Gastroesophageal sphincter (tissue), 4 donors: ENCODE results near the gene LAMC2. TPM values are rescaled to one million over a fixed set of nuclear protein-coding genes. Genes with fewer than 3 reads are reported as not detected.

ENCODE experiments used
- ATAC-seq: fragments of 150-250 bp; one replicate; pipeline ENCODE4 v1.9.1; 2016; ENCODE audit warnings: mild to moderate bottlenecking, moderate library complexity
- H3K27ac ChIP-seq, 4 donors: fragments of 200-600 bp; sonication (generic) in 3 of 4; 1 replicate in 3 of 4; 2 replicates in 1 of 4; pipeline ENCODE4 v1.5.1; 2016 to 2019
- H3K27me3 ChIP-seq: fragments of 200-600 bp; sonication (generic); one replicate; pipeline ENCODE4 v1.5.1; 2019
- H3K36me3 ChIP-seq, 2 donors: fragments of 200-600 bp; sonication (generic); one replicate each; pipeline ENCODE4 v1.5.1; 2019; ENCODE audit warnings: control low read depth in 1 of 2
- H3K4me1 ChIP-seq, 3 donors: fragments of 200-600 bp; sonication (generic); 1 replicate in 2 of 3; 2 replicates in 1 of 3; pipeline ENCODE4 v1.5.1; 2016 to 2019; ENCODE audit warnings: control low read depth in 2 of 3
- H3K4me3 ChIP-seq, 2 donors: fragments of 200-600 bp; sonication (generic); one replicate each; pipeline ENCODE4 v1.5.1; 2019; ENCODE audit warnings: mild to moderate bottlenecking in 1 of 2, moderate library complexity in 1 of 2
- H3K9me3 ChIP-seq, 3 donors: fragments of 200-600 bp; sonication (generic); one replicate each; pipeline ENCODE4 v1.5.1; 2017 to 2019; ENCODE audit warnings: control low read depth in 2 of 3
- EP300 ChIP-seq: sonication (generic); formaldehyde crosslinking; IDR thresholded peaks from one replicate; pipeline ENCODE4 v1.6.1; 2017; ENCODE audit warnings: antibody characterized with exemption, mild to moderate bottlenecking
- POLR2A ChIP-seq, 2 donors: fragments of 450-650 bp; IDR thresholded peaks; one replicate each; pipeline ENCODE4 v1.6.1; 2017; ENCODE audit warnings: antibody characterized with exemption in 2 of 2, mild to moderate bottlenecking in 2 of 2, moderate library complexity in 1 of 2
- POLR2AphosphoS5 ChIP-seq: sonication (generic); formaldehyde crosslinking; IDR thresholded peaks from one replicate; pipeline ENCODE4 v1.6.1; 2017; ENCODE audit warnings: antibody characterized with exemption
- WGBS, 2 donors: methylation state at CpG; one replicate each; pipeline ENCODE4 v1.1.5; 2018; ENCODE audit warnings: low coverage in 1 of 2; 5-methylcytosine and 5-hydroxymethylcytosine counted together
- total RNA-seq, 4 donors: library from RNA; depleted of rRNA; stranded (reverse); fragments of >200 nt; gene quantifications; one replicate each; pipeline ENCODE4 v1.1.0, GENCODE V29; 2016
- TF ChIP-seq, protein P1 (sequence below), 4 experiments: fragments of 200-600 bp in 2 of 4; fragments of 450-650 bp in 2 of 4; sonication (generic) in 1 of 4; IDR thresholded peaks; one replicate each; pipeline ENCODE4 v1.5.1; 2017 to 2019; ENCODE audit warnings: antibody characterized with exemption in 4 of 4, mild to moderate bottlenecking in 2 of 4, moderate library complexity in 2 of 4

LAMC2 gene
- total RNA-seq, 4 donors from 2014 or later = 10.2 to 43.4 (median 18.4) TPM

DNA sequence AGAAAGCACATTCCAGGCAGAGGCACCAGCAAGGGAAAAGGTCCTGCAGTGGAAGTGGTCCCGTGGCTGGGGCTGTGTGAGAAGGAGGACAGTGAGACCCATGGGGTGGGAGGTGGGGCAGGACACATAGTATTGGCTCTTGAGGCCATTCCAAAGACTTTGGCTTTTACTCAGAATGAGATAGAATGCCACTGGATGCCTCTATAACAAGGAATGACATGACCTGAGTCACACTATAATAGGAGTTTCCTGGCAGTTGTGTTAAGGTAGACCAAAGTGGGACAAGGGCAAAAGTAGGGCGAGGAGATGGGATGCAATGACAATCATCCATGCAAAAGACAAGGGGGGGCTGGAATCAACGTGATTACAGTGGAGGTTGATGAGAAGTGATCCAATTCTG lies 24.7 kb upstream of the LAMC2 start:
- Histone ChIP-seq H3K9me3 (no peaks in the 10 kb centered on the region), H3K36me3 (no peaks in the 10 kb centered on the region), H3K27me3 (no peaks in the 10 kb centered on the region), H3K4me3 (no peak overlapping the region), H3K4me1 (no peaks in the 10 kb centered on the region), H3K27ac (no peak overlapping the region)
- ATAC-seq = no peak
- WGBS, 2 donors = 66 to 86% methylated on average over 3 of the region's 3 CpGs
- TF ChIP-seq POLR2A (IDR thresholded peaks at IDR 0.05) = no peak
- TF ChIP-seq, protein P1, sequence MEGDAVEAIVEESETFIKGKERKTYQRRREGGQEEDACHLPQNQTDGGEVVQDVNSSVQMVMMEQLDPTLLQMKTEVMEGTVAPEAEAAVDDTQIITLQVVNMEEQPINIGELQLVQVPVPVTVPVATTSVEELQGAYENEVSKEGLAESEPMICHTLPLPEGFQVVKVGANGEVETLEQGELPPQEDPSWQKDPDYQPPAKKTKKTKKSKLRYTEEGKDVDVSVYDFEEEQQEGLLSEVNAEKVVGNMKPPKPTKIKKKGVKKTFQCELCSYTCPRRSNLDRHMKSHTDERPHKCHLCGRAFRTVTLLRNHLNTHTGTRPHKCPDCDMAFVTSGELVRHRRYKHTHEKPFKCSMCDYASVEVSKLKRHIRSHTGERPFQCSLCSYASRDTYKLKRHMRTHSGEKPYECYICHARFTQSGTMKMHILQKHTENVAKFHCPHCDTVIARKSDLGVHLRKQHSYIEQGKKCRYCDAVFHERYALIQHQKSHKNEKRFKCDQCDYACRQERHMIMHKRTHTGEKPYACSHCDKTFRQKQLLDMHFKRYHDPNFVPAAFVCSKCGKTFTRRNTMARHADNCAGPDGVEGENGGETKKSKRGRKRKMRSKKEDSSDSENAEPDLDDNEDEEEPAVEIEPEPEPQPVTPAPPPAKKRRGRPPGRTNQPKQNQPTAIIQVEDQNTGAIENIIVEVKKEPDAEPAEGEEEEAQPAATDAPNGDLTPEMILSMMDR (IDR thresholded peaks at IDR 0.05) = no peak
- no peak for TF ChIP-seq POLR2AphosphoS5
- TF ChIP-seq EP300 = no peak

DNA sequence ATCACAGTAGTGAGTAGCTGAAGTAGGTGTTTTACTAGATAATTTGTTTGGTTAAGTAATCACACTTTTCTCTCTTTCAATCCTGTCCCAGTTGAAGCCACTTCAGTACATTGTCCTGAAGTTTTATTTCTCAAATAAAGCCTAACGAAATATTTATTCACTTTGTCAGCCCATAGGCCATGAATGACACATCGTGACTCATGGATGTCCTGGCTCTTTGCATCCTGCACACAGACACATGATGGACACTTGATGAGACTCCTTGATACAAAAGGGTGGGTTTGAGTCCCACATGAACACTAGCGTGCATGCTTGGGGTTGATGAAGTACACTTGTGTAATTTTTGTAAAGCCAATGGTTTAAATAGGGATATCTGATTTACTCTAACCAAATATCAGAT lies 22.7 kb upstream of the LAMC2 start:
- Histone ChIP-seq H3K27me3 (no peaks in the 10 kb centered on the region), H3K36me3 (no peaks in the 10 kb centered on the region), H3K4me3 (no peak overlapping the region), H3K27ac (no peak overlapping the region), H3K4me1 (no peaks in the 10 kb centered on the region), H3K9me3 (no peaks in the 10 kb centered on the region)
- no peak for ATAC-seq
- TF ChIP-seq POLR2A (IDR thresholded peaks at IDR 0.05) = no peak
- TF ChIP-seq EP300 = no peak
- TF ChIP-seq, protein P1 (IDR thresholded peaks at IDR 0.05) = no peak
- no peak for TF ChIP-seq POLR2AphosphoS5
- WGBS, 2 donors = 46 to 82% methylated on average over 2 to 3 of the region's 3 CpGs

DNA sequence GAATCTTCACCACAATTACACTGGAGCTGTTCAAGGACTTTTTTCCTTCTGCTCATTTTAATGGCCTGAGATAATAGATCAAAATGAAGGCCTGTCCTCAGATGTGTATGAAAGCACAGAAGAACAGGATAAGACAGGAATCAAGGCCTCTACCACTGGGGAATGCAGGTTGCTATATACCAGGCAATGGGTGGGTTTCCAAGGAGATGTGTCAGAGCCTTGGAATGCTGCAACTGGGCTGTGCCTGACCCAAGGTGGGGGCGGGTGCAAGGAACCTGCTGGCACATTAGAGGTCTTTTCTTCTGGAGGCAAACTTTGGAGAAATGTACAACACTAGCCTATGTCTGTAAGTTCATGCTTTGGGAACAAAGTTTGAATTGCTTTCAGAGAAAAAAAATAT lies 21.7 kb upstream of the LAMC2 start:
- Histone ChIP-seq H3K4me1 (no peaks in the 10 kb centered on the region), H3K4me3 (no peak overlapping the region), H3K9me3 (no peaks in the 10 kb centered on the region), H3K27me3 (no peaks in the 10 kb centered on the region), H3K27ac (no peak overlapping the region), H3K36me3 (no peaks in the 10 kb centered on the region)
- 44 to 71% methylated on average over 1 of the region's 1 CpG for WGBS, 2 donors
- no peak for ATAC-seq
- TF ChIP-seq EP300 = no peak
- TF ChIP-seq, protein P1 (IDR thresholded peaks at IDR 0.05) = no peak
- no peak for TF ChIP-seq POLR2A (IDR thresholded peaks at IDR 0.05)
- no peak for TF ChIP-seq POLR2AphosphoS5

DNA sequence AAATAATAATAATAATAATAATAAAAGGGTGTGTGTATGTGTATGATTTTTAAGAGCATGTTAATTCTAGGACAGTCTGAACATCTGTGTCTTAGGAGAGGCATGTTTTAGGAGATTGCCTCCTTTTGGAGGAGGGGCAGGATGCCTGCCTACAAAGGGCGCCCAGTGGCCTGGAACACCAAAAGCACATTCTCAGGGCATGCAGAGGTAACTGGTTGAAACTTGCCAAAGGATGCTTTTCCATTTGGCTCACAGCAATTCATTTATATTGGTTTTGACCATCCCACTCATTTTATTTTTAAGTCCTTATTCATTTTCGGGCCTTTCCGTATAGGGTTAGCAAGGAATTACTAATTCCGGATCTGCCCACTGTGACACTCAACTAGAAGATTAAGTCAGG lies 21.1 kb upstream of the LAMC2 start:
- ATAC-seq = no peak
- Histone ChIP-seq H3K4me3 (no peak overlapping the region), H3K9me3 (no peaks in the 10 kb centered on the region), H3K27ac (no peak overlapping the region), H3K27me3 (no peaks in the 10 kb centered on the region), H3K4me1 (no peaks in the 10 kb centered on the region), H3K36me3 (no peaks in the 10 kb centered on the region)
- 91 to 94% methylated on average over 3 to 4 of the region's 4 CpGs for WGBS, 2 donors
- TF ChIP-seq POLR2A (IDR thresholded peaks at IDR 0.05) (no peak), POLR2AphosphoS5 (no peak), EP300 (no peak)
- TF ChIP-seq, protein P1 (IDR thresholded peaks at IDR 0.05) = no peak

DNA sequence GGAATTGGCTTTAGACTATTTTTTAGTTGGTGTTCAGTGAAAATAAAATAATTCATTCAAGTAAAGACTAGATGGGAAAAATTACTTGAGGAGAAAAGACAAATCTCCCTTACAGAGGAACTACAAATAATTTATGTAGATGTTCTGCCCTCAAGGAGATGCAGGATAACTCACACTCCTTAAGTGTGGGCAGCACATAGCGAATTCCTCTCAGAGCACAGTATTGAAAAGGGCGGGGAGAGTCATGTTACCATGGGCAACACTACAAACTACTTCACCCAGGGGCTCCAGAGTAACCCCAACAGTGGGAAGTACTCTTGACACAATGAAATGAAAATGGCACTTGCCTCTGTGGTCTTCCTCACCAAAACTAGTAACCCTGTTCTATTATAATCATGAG lies 20.6 kb upstream of the LAMC2 start:
- H3K27ac ChIP-seq = no peak overlapping the region
- H3K4me3 ChIP-seq = no peak overlapping the region
- 95% methylated on average over 2 of the region's 2 CpGs; no CpG with 5 or more reads in 1 of the 2 donors for WGBS, 2 donors
- TF ChIP-seq, protein P1 (IDR thresholded peaks at IDR 0.05) = no peak
- TF ChIP-seq POLR2AphosphoS5 (no peak), EP300 (no peak), POLR2A (IDR thresholded peaks at IDR 0.05) (no peak)
- H3K4me1 ChIP-seq = no peaks in the 10 kb centered on the region
- H3K36me3 ChIP-seq = no peaks in the 10 kb centered on the region
- no peaks in the 10 kb centered on the region for H3K27me3 ChIP-seq
- no peak for ATAC-seq
- H3K9me3 ChIP-seq = no peaks in the 10 kb centered on the region
